ENCODE data around the gene STK26. TPM values are rescaled to one million over a fixed set of nuclear protein-coding genes. Genes with fewer than 3 reads are reported as not detected.
"Not testable (repeated sequence)": the region's sequence is repeated elsewhere in the genome, so short reads cannot be mapped to it uniquely, and the experiment has no call there.

Gene STK26
- total RNA-seq, 4 donors from 2014 or later, result 3.8 to 15.7 (median 7.7) TPM

DNA sequence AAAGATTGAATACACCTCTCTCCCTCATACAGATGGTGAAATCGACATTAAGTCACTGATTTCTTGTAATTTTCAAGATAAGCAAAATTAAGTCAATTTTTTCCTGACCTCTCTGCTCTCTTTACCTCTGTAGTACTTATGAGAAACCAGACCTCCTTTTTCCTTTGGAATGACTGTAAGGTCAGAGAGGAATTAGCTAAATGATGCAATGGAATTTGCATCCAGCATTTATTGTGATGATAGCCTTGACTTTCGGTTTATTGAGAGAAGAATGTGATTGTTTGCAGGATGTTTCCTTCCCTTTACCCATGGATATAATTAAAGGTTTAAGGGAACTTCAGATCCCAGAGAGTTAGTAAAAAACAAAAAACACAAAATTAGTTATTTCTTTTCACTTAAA is 22.4 kb downstream of the STK26 start:
- DNase-seq, result no peak
- TF ChIP-seq CTCF (IDR thresholded peaks at IDR 0.05) (no peak), POLR2A (IDR thresholded peaks at IDR 0.05) (no peak)

DNA sequence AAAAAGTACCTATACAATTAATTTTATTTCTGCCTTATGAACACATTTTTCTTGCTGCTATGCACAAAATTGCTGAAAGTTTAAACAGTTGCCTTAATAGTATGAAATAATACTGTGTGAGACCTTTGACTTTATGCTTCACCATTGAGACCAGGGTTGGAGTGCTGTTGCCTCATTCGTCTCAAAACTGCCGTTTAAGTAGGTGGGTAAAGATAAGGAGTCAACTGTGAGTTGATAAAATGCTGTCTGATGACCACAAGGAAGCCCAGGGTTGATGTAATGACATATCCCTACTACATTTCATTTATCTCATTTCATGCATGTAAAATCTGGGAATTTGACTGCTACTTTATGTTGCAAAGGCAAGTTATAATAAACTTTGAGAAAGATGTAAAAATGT is 23.4 kb downstream of the STK26 start:
- no peak overlapping the region for H3K27ac ChIP-seq
- no peaks in the 10 kb centered on the region for H3K4me1 ChIP-seq
- no peak overlapping the region for H3K4me3 ChIP-seq
- H3K36me3 ChIP-seq, result no peaks in the 10 kb centered on the region
- H3K9me3 ChIP-seq, result no peaks in the 10 kb centered on the region
- H3K27me3 ChIP-seq, result no peaks in the 10 kb centered on the region
- no peak for TF ChIP-seq CTCF (IDR thresholded peaks at IDR 0.05)
- TF ChIP-seq POLR2A (IDR thresholded peaks at IDR 0.05), result no peak
- DNase-seq, result no peak

More for the DNA sequence above, 22.4 kb downstream of the STK26 start:
- Histone ChIP-seq H3K36me3 (no peaks in the 10 kb centered on the region), H3K4me3 (no peak overlapping the region), H3K9me3 (no peaks in the 10 kb centered on the region), H3K4me1 (no peaks in the 10 kb centered on the region), H3K27me3 (no peaks in the 10 kb centered on the region), H3K27ac (no peak overlapping the region)

GRCh38 chrX:132051778-132052177 is 28.7 kb downstream of the STK26 start:
- H3K4me1 ChIP-seq, DNase-seq, H3K9me3 ChIP-seq, H3K36me3 ChIP-seq, H3K27me3 ChIP-seq, H3K4me3 ChIP-seq, H3K27ac ChIP-seq: not testable (repeated sequence)

- Histone ChIP-seq H3K9me3 (no peaks in the 10 kb centered on the region), H3K27me3 (no peaks in the 10 kb centered on the region), H3K27ac (no peak overlapping the region), H3K4me1 (no peaks in the 10 kb centered on the region), H3K4me3 (no peak overlapping the region), H3K36me3 (no peaks in the 10 kb centered on the region)
- TF ChIP-seq POLR2A (IDR thresholded peaks at IDR 0.05), result no peak
- TF ChIP-seq CTCF (IDR thresholded peaks at IDR 0.05), result no peak
- no peak for DNase-seq
Observed at GRCh38 chrX:132058050-132058449, 34.9 kb downstream of the STK26 start.

- H3K4me3 ChIP-seq, result no peak overlapping the region
- no peak overlapping the region for H3K27ac ChIP-seq
- no peaks in the 10 kb centered on the region for H3K9me3 ChIP-seq
- H3K36me3 ChIP-seq, result no peaks in the 10 kb centered on the region
- no peaks in the 10 kb centered on the region for H3K27me3 ChIP-seq
- DNase-seq, result no peak
- H3K4me1 ChIP-seq, result no peaks in the 10 kb centered on the region
- no peak for TF ChIP-seq POLR2A (IDR thresholded peaks at IDR 0.05)
- no peak for TF ChIP-seq CTCF (IDR thresholded peaks at IDR 0.05)
Observed at GRCh38 chrX:132058975-132059374, 35.9 kb downstream of the STK26 start.

GRCh38 chrX:132059973-132060540 is 37.0 kb downstream of the STK26 start:
- Histone ChIP-seq H3K4me3 (no peak overlapping the region), H3K9me3 (no peaks in the 10 kb centered on the region), H3K36me3 (no peaks in the 10 kb centered on the region), H3K27me3 (no peaks in the 10 kb centered on the region), H3K27ac (no peak overlapping the region), H3K4me1 (no peaks in the 10 kb centered on the region)
- TF ChIP-seq CTCF (IDR thresholded peaks at IDR 0.05) (no peak), POLR2A (IDR thresholded peaks at IDR 0.05) (no peak)
- DNase-seq, result no peak
